ENCODE measurements around the gene SURF1.

DNA sequence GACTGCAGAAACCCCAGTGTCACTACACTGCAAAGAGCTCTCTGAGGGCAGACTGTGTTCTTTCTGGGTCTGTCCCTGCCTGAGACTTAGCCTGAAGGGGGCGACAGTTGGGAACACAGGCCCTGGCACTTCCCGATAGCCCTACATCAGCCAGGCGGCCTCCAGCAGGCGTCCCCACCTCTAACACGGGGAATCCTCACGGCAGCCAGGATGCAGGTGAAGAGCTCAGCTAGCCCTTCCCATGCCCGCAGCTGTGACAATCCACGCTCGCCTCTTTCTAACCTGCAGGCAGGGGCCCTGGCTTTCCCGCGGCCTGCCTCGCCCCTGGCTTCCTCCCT, 14.2 kb downstream of the SURF1 start:
- TF ChIP-seq, protein P1, sequence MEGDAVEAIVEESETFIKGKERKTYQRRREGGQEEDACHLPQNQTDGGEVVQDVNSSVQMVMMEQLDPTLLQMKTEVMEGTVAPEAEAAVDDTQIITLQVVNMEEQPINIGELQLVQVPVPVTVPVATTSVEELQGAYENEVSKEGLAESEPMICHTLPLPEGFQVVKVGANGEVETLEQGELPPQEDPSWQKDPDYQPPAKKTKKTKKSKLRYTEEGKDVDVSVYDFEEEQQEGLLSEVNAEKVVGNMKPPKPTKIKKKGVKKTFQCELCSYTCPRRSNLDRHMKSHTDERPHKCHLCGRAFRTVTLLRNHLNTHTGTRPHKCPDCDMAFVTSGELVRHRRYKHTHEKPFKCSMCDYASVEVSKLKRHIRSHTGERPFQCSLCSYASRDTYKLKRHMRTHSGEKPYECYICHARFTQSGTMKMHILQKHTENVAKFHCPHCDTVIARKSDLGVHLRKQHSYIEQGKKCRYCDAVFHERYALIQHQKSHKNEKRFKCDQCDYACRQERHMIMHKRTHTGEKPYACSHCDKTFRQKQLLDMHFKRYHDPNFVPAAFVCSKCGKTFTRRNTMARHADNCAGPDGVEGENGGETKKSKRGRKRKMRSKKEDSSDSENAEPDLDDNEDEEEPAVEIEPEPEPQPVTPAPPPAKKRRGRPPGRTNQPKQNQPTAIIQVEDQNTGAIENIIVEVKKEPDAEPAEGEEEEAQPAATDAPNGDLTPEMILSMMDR (conservative IDR thresholded peaks at IDR 0.05; ENCODE audit: low read depth, low read length) = no peak; the same call in 1 of the 2 replicates
- no peak for TF ChIP-seq EZH2 (IDR thresholded peaks at IDR 0.05; ENCODE audit: low read length, unreplicated experiment)
- TF ChIP-seq EZH2phosphoT487 (IDR thresholded peaks at IDR 0.05; ENCODE audit: borderline replicate concordance, low read length) = no peak
